WERI-Rb-1 (cell line): ENCODE data around the gene CST8.

Experiments used
- DNase-seq: peaks from one replicate; pipeline ENCODE4 v3.0.0-alpha.2; 2020
- H3K27ac ChIP-seq: fragments of 250-450 bp; sonication (Bioruptor Pico); 2 replicates; pipeline ENCODE4 v1.5.1; 2020; ENCODE audit warnings: mild to moderate bottlenecking, moderate library complexity
- H3K27me3 ChIP-seq: fragments of 250-450 bp; sonication (Bioruptor Pico); 2 replicates; pipeline ENCODE4 v1.5.1; 2021; ENCODE audit warnings: mild to moderate bottlenecking, low read depth, moderate library complexity; ENCODE audit not compliant: insufficient read depth, severe bottlenecking
- H3K36me3 ChIP-seq: fragments of 250-450 bp; sonication (Bioruptor Pico); 2 replicates; pipeline ENCODE4 v1.5.1; 2020; ENCODE audit warnings: mild to moderate bottlenecking, moderate library complexity
- H3K4me3 ChIP-seq: 2 replicates; pipeline ENCODE4 v1.5.1; 2011; ENCODE audit warnings: low read depth, mild to moderate bottlenecking, control low read depth, low read length
- H3K9me3 ChIP-seq: fragments of 250-450 bp; sonication (Bioruptor Pico); 2 replicates; pipeline ENCODE4 v1.5.1; 2021; ENCODE audit warnings: mild to moderate bottlenecking, moderate library complexity; ENCODE audit not compliant: severe bottlenecking
- TF ChIP-seq, protein P1 (sequence below): IDR thresholded peaks from 2 replicates; pipeline ENCODE4 v1.5.1; 2011; ENCODE audit warnings: low read depth, mild to moderate bottlenecking, control low read depth, inconsistent platforms, low read length

CST8 gene

DNA sequence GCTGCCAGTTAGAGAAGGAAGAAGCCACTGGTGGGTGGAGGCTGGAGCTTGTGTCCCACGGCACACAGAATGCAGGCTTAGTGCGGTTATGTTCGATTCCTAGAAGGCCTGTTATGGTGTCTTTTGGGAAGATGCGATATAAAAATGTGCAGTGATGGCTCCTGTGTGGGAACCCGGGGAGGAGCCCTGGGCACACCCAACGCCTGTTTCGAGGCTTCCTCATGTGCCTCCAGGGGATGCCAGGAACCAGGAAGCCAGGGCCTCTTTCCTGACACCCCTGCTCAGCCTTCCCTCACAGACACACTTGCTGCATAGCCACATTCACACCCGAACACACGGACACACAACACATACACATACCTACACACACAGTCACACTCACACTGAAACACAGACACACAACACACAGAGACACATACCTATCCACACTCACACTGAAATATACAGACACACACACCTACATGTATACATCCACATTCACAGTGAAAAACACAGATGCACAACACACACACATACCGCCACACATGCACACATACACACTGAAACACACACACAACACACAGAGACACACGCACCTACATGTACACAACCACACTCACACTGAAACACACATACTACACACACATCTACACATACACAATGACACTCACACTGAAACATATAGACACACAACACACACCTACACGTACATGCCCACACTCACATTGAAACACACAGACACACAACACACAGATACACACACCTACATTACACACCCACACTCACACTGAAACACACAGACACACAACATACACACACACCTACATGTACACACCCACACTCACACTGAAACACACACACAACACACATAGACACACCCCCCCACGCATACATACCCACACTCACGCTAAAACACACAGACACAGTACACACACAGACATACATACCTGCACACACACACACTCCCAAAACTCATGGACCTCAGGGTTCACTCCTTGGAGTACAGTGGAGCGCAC lies 37.1 kb upstream of the CST8 start:
- no peaks in the 10 kb centered on the region for H3K27me3 ChIP-seq
- no peak overlapping the region for H3K4me3 ChIP-seq
- no peaks in the 10 kb centered on the region for H3K9me3 ChIP-seq
- TF ChIP-seq, protein P1, sequence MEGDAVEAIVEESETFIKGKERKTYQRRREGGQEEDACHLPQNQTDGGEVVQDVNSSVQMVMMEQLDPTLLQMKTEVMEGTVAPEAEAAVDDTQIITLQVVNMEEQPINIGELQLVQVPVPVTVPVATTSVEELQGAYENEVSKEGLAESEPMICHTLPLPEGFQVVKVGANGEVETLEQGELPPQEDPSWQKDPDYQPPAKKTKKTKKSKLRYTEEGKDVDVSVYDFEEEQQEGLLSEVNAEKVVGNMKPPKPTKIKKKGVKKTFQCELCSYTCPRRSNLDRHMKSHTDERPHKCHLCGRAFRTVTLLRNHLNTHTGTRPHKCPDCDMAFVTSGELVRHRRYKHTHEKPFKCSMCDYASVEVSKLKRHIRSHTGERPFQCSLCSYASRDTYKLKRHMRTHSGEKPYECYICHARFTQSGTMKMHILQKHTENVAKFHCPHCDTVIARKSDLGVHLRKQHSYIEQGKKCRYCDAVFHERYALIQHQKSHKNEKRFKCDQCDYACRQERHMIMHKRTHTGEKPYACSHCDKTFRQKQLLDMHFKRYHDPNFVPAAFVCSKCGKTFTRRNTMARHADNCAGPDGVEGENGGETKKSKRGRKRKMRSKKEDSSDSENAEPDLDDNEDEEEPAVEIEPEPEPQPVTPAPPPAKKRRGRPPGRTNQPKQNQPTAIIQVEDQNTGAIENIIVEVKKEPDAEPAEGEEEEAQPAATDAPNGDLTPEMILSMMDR: no peak
- no peak for DNase-seq
- H3K36me3 ChIP-seq: no peaks in the 10 kb centered on the region
- no peak overlapping the region for H3K27ac ChIP-seq

DNA sequence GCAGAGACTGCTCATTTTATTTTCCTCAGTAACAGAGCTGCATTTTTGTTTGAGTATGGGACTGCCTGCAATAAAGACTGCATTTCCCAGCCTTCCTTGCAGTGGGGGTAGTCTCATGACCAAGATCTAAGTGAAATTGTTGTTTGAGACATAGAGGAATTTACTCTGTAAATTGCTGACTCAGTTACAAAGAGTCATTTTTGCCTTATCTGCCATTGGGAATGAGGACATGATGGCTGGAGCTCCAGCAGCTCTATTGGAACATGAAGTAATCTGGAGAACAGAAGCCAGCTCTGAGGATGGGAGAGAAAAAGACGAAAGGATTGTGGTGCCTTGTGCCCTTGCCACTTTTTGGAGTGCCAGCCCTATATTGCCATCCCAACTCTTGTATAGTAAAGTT lies 36.1 kb upstream of the CST8 start:
- Histone ChIP-seq H3K4me3 (no peak overlapping the region), H3K9me3 (no peaks in the 10 kb centered on the region), H3K27ac (no peak overlapping the region), H3K36me3 (no peaks in the 10 kb centered on the region), H3K27me3 (no peaks in the 10 kb centered on the region)
- TF ChIP-seq, protein P1: no peak
- no peak for DNase-seq

DNA sequence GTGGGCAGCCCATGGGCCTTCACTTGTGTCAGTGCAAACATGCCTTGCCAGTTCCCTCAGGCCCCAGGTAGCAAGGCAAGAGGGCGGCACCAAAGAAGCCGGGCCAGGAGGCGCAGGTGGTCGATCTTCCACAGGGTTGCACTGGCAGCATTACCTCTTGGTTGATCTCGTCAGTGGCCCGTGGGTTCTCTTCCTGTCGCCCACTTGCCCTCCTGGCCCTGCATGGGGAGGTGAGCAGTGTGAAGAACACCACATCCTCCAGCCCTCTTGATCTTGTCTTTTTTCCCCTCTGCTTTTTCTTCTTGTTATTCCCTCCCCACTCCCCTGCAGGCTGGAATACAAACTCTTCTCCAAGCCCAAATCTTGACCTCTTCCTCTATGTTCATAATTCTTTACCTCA lies 35.3 kb upstream of the CST8 start:
- TF ChIP-seq, protein P1: no peak
- H3K4me3 ChIP-seq: no peak overlapping the region
- H3K27ac ChIP-seq: no peak overlapping the region
- no peaks in the 10 kb centered on the region for H3K36me3 ChIP-seq
- DNase-seq: no peak
- no peaks in the 10 kb centered on the region for H3K9me3 ChIP-seq
- H3K27me3 ChIP-seq: no peaks in the 10 kb centered on the region

DNA sequence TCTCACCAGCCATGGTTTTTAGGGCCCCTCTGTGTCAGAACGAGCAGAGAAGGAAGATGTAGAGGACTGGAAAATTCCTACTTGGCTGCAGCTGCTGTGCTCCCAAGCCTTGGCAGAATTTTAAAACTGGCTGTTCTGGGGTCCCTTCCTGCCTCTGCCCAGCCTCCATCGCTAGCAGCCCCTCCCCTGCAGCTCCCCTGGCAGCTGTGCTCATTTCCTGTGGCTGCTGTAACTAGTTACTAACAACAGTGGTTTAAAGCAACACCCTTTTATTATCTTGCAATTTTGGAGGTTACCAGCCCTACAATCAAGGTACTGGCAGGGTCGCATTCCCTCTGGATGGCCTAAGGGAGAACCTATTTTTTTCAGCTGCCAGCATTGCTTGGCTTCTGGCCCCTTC lies 34.5 kb upstream of the CST8 start:
- no peak overlapping the region for H3K4me3 ChIP-seq
- no peak overlapping the region for H3K27ac ChIP-seq
- no peaks in the 10 kb centered on the region for H3K27me3 ChIP-seq
- TF ChIP-seq, protein P1: no peak
- no peak for DNase-seq
- no peaks in the 10 kb centered on the region for H3K36me3 ChIP-seq
- no peaks in the 10 kb centered on the region for H3K9me3 ChIP-seq

DNA sequence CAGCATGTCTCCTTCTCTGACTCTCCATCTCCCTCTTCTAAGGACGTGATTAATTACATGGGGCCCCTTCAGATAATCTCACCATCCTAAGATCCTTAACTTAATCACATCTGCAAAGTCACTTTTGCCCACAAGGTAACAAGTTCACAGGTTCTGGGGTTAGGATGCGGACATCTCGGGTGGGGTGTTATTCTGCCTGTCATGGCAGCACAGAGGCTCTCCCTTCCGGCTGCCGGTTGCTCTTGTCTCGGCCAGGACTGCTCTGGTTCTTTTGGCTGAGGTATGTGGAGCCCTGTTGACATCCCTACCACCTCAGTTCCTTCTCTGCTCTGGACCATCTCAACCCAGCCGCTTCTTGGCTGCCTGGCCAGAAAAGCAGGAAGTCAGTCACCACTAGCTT lies 34.0 kb upstream of the CST8 start:
- Histone ChIP-seq H3K36me3 (no peaks in the 10 kb centered on the region), H3K27me3 (no peaks in the 10 kb centered on the region), H3K9me3 (no peaks in the 10 kb centered on the region), H3K4me3 (no peak overlapping the region), H3K27ac (no peak overlapping the region)
- DNase-seq: no peak
- TF ChIP-seq, protein P1: no peak
